Sciatic nerve (tissue), 2 donors: Measurements from ENCODE around the gene INSYN2B. TPM values are rescaled to one million over a fixed set of nuclear protein-coding genes. Genes with fewer than 3 reads are reported as not detected.

Experiments
- ATAC-seq: fragments of 200-7000 bp; cut with Tn5 transposase; one replicate; pipeline ENCODE4 v1.9.1; 2020; ENCODE audit warnings: mild to moderate bottlenecking, moderate library complexity
- DNase-seq: peaks from one replicate; pipeline ENCODE4 v3.0.0-alpha.2; 2020; ENCODE audit warnings: low spot score
- intact Hi-C: fragments of 100-400 bp; cut with DNase I; formaldehyde crosslinking; loops from one replicate; pipeline ENCODE4 v1.14.2; 2022
- total RNA-seq: library from RNA; stranded (reverse); fragmentation: NEBNext Ultra II Directional; extraction: Animal tissue kit (Norgen Biotek cat#: 25700); gene quantifications from one replicate; pipeline ENCODE4 v1.2.1, GENCODE V29; 2021
- donor health status: DM: no; HTN: no; CAD: no.
- donor health status: DM: no; HTN: no; CAD: no.

Gene INSYN2B
- total RNA-seq, result 0.27 TPM

GRCh38 chr5:169980418-169981053 is at the start of gene INSYN2B:
Gene INSYN2B (minus strand): TSS chr5:169980495. CDS start chr5:169883898, 96,597 bp downstream.
- peak; percentile 71 for DNase-seq
- ATAC-seq, result peak; percentile 90
- intact Hi-C loops, result no loop called here

- DNase-seq (no peak), ATAC-seq (no peak)
- intact Hi-C loops, result no loop called here
Measured at GRCh38 chr5:170028124-170028523, 47.8 kb upstream of the INSYN2B start.

- ATAC-seq, result no peak
- no peak for DNase-seq
Measured at GRCh38 chr5:170025853-170026252, 45.6 kb upstream of the INSYN2B start.

GRCh38 chr5:170021506-170021905 is 41.2 kb upstream of the INSYN2B start:
- DNase-seq, result no peak
- intact Hi-C loops, result no loop called here
- no peak for ATAC-seq

More at GRCh38 chr5:170025853-170026252, 45.6 kb upstream of the INSYN2B start:
- intact Hi-C loops, result no loop called here

GRCh38 chr5:170020423-170020822 is 40.1 kb upstream of the INSYN2B start:
- intact Hi-C loops, result no loop called here
- ATAC-seq (no peak), DNase-seq (no peak)

GRCh38 chr5:170012622-170013021 is 32.3 kb upstream of the INSYN2B start:
- no peak for DNase-seq
- no peak for ATAC-seq
- intact Hi-C loops, result no loop called here

GRCh38 chr5:170011751-170012150 is 31.5 kb upstream of the INSYN2B start:
- DNase-seq (no peak), ATAC-seq (no peak)
- intact Hi-C loops, result no loop called here

GRCh38 chr5:170010595-170010994 is 30.3 kb upstream of the INSYN2B start:
- ATAC-seq (no peak), DNase-seq (no peak)
- intact Hi-C loops, result no loop called here

GRCh38 chr5:170008376-170008775 is 28.1 kb upstream of the INSYN2B start:
- ATAC-seq (no peak), DNase-seq (no peak)
- intact Hi-C loops, result no loop called here

GRCh38 chr5:170006021-170006420 is 25.7 kb upstream of the INSYN2B start:
- intact Hi-C loops, result no loop called here
- ATAC-seq (no peak), DNase-seq (no peak)

- DNase-seq (no peak), ATAC-seq (no peak)
- intact Hi-C loops, result no loop called here
Measured at GRCh38 chr5:170000155-170000554, 19.9 kb upstream of the INSYN2B start.

GRCh38 chr5:169999621-170000020 is 19.3 kb upstream of the INSYN2B start:
- intact Hi-C loops, result no loop called here
- ATAC-seq, result no peak

GRCh38 chr5:169997798-169998197 is 17.5 kb upstream of the INSYN2B start:
- DNase-seq (no peak), ATAC-seq (no peak)
- intact Hi-C loops, result no loop called here

More at GRCh38 chr5:169999621-170000020, 19.3 kb upstream of the INSYN2B start:
- DNase-seq, result no peak

GRCh38 chr5:169993485-169993790 is 13.1 kb upstream of the INSYN2B start:
- intact Hi-C loops, result no loop called here
- no peak for DNase-seq
- ATAC-seq, result no peak

- ATAC-seq (no peak), DNase-seq (no peak)
- intact Hi-C loops, result no loop called here
Measured at GRCh38 chr5:169992789-169993484, 12.6 kb upstream of the INSYN2B start.

GRCh38 chr5:169991115-169991869 is 11.0 kb upstream of the INSYN2B start:
- no peak for ATAC-seq
- DNase-seq, result no peak
- intact Hi-C loops, result no loop called here

- intact Hi-C loops, result no loop called here
- DNase-seq (no peak), ATAC-seq (no peak)
Measured at GRCh38 chr5:169989365-169989764, 9.1 kb upstream of the INSYN2B start.

- intact Hi-C loops, result no loop called here
- DNase-seq, result no peak
Measured at GRCh38 chr5:169988947-169989346, 8.7 kb upstream of the INSYN2B start.

GRCh38 chr5:169988206-169988605 is 7.9 kb upstream of the INSYN2B start:
- DNase-seq, result no peak
- intact Hi-C loops, result no loop called here
- ATAC-seq, result no peak

More at GRCh38 chr5:169988947-169989346, 8.7 kb upstream of the INSYN2B start:
- ATAC-seq, result no peak

GRCh38 chr5:169979871-169980270 is 424 bp downstream of the INSYN2B start:
- intact Hi-C loops, result no loop called here
- ATAC-seq, result no peak
- no peak for DNase-seq
